Left lung (tissue), 10 donors: ENCODE data around the gene RASAL1. TPM values are rescaled to one million over a fixed set of nuclear protein-coding genes. Genes with fewer than 3 reads are reported as not detected.

Source experiments
- ATAC-seq: fragments of 200-7000 bp; cut with Tn5 transposase; one replicate; pipeline ENCODE4 v1.9.1; 2020; ENCODE audit warnings: moderate library complexity
- DNase-seq, 4 donors: peaks; one replicate each; pipeline ENCODE4 v3.0.0-alpha.2; 2013 to 2020
- H3K27ac ChIP-seq, 2 donors: fragments of 200-600 bp; sonication (generic) in 1 of 2; one replicate each; pipeline versions ENCODE4 v1.5.0 to v1.8.0; 2020 to 2021
- H3K27me3 ChIP-seq, 2 donors: fragments of 200-600 bp; sonication (generic) in 1 of 2; one replicate each; pipeline versions ENCODE4 v1.5.0 to v1.8.0; 2020 to 2021
- H3K36me3 ChIP-seq, 2 donors: fragments of 200-600 bp; sonication (generic) in 1 of 2; one replicate each; pipeline versions ENCODE4 v1.5.0 to v1.8.0; 2020 to 2021
- H3K4me1 ChIP-seq, 2 donors: fragments of 200-600 bp; one replicate each; pipeline ENCODE4 v1.8.0; 2021
- H3K4me3 ChIP-seq, 2 donors: fragments of 200-600 bp; sonication (generic) in 1 of 2; one replicate each; pipeline versions ENCODE4 v1.5.0 to v1.8.0; 2020 to 2021; ENCODE audit warnings: mild to moderate bottlenecking in 1 of 2
- H3K9me3 ChIP-seq, 2 donors: fragments of 200-600 bp; sonication (generic) in 1 of 2; one replicate each; pipeline versions ENCODE4 v1.5.0 to v1.8.0; 2020 to 2021
- intact Hi-C, 2 donors: fragments of 100-400 bp; cut with DNase I; formaldehyde crosslinking; loops; one replicate each; pipeline versions ENCODE4 v1.11.2 to v1.14.2; 2022
- polyA plus RNA-seq, 6 donors: library from polyadenylated mRNA; unstranded; fragments of 120-200 nt; gene quantifications; one replicate each; pipeline ENCODE4 v1.2.1, GENCODE V29; 2013; ENCODE audit not compliant: insufficient read length in 6 of 6
- total RNA-seq, 2 donors: library from RNA; stranded (reverse); fragmentation: NEBNext Ultra II Directional; extraction: Animal tissue kit (Norgen Biotek cat#: 25700); gene quantifications; one replicate each; pipeline ENCODE4 v1.2.1, GENCODE V29; 2021
- TF ChIP-seq, protein P1 (sequence below), 2 donors: fragments of 200-600 bp; sonication (generic) in 1 of 2; IDR thresholded peaks; one replicate each; pipeline versions ENCODE4 v1.5.0 to v1.8.0; 2021; ENCODE audit warnings: antibody characterized with exemption in 2 of 2
- donor health status: DM: no; HTN: yes; CAD: no.
- donor health status: DM: no; HTN: no; CAD: no.

Gene RASAL1
- total and polyA plus RNA-seq, 8 donors = 0.16 to 0.46 (median 0.24) TPM

DNA sequence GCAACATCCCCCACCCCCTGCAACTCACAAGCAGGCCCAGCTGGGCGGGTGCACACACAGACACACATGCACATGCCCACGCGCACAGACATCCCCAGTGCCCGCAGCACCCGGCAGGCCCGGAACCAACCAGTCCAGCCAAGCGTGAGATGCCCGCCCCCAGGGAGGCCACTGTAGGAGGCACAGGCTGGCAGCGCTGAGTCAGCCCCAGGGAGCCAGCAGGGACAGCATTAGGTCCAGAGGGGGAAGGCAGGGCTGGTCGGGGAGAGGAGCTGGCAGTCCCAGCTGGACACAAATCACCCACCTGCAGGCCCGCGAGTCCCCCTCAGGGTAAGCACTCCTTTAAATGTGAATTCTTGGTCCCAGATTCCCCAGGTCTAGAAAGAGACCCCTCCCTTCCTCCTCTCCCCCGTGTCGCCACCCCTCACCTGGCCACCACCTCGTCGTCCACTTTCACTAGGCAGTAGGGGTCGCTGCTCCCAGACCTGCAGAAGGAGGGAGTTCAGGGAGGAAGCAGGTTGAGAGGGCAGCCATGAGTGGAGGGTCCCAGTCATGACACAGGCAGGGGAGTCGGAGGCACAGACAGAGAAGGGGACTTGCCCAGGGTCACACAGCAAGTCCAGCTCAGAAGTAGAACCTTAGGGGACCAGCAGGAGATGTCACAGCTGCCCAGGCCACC lies 5.0 kb downstream of the RASAL1 start:
- Histone ChIP-seq H3K36me3 (no peaks in the 10 kb centered on the region), H3K27ac (no peak overlapping the region), H3K27me3 (peaks cover 0 to 42% of the 10 kb centered on the region in 2 donors), H3K4me1 (peaks cover 0 to 4% of the 10 kb centered on the region in 2 donors), H3K9me3 (no peaks in the 10 kb centered on the region), H3K4me3 (no peak overlapping the region)
- ATAC-seq = no peak
- intact Hi-C loops = no loop called here
- TF ChIP-seq, protein P1, sequence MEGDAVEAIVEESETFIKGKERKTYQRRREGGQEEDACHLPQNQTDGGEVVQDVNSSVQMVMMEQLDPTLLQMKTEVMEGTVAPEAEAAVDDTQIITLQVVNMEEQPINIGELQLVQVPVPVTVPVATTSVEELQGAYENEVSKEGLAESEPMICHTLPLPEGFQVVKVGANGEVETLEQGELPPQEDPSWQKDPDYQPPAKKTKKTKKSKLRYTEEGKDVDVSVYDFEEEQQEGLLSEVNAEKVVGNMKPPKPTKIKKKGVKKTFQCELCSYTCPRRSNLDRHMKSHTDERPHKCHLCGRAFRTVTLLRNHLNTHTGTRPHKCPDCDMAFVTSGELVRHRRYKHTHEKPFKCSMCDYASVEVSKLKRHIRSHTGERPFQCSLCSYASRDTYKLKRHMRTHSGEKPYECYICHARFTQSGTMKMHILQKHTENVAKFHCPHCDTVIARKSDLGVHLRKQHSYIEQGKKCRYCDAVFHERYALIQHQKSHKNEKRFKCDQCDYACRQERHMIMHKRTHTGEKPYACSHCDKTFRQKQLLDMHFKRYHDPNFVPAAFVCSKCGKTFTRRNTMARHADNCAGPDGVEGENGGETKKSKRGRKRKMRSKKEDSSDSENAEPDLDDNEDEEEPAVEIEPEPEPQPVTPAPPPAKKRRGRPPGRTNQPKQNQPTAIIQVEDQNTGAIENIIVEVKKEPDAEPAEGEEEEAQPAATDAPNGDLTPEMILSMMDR (IDR thresholded peaks at IDR 0.05) = no peak
- no peak for DNase-seq

DNA sequence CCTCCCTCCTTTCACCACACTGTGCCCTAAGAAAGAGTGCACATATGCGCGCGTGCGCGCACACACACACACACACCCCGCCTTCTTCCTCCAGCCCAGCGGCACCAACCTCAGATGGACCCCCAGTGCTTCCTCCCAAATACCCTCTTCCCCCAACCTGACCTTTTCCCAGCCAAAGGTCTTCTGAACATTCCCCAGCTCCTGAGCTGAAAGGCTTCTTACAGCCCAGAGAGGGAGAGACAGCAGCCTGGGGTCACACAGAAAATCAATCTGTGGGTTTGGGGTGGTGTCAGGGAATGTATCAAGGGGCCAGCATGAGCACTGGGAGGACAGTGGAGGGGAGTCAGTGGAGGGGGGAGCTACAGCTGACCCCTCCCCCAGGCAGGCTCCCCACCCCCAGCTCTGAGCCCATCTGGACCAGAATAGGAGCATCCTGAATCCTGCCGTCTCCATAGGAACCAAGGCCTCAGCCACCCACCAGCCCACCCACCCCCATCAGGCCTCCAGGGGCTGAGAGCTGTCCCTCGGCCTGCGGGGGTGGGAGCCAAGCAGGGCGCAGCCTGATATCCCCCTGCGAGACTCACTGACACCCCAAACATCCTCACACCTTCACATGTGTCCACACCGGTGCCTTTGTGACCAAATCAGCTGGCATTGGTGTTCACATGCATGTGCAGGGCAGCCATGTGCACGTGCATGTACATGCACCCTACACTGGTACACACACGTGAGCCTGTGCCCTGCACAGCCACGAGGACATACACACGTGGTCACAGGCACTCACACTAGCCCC lies 5.7 kb downstream of the RASAL1 start:
- TF ChIP-seq, protein P1 (IDR thresholded peaks at IDR 0.05) = no peak
- Histone ChIP-seq H3K27ac (no peak overlapping the region), H3K4me3 (no peak overlapping the region), H3K9me3 (no peaks in the 10 kb centered on the region), H3K27me3 (peaks cover 0 to 34% of the 10 kb centered on the region in 2 donors), H3K4me1 (no peaks in the 10 kb centered on the region), H3K36me3 (no peaks in the 10 kb centered on the region)
- DNase-seq = no peak
- no peak for ATAC-seq
- intact Hi-C loops = no loop called here

DNA sequence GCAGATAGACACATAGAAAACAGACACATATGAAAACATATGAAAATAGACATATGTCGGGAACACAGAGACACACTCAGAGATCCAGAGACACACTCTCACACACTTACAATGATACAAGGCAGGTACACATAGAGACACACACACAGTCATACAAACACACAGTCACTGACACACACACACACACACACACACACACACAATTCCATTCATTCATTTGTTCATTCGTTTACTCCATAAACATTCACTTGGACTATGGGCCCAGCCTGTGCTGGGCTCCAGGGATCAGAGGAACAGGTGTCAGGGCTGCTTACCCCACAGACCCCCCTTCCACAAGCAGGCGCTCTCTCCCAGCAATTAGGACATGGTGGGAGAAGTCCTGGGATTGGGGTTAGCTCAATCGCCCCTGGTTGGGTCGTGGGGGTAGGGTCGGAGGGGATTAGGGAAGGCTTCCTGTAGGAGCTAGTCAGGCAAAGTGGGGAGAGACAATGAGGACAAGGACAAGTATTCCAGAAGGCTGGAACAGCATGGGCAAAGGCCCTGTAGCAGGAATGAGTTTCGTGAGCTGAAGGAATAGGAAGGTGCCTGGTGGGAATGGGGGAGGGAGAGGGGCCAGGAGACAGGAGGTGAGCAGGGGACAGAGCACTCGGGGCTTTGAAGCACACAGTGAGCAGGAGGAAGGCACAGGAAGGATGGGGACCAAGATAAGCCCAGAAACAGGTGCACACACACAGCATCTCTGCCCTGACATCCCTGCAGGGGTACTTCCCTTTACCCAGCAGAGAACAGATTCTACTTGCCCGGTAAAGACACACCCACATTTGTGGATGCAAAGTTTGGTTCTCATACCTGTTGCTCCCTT lies 6.5 kb downstream of the RASAL1 start:
- no peak for DNase-seq
- Histone ChIP-seq H3K36me3 (no peaks in the 10 kb centered on the region), H3K27me3 (peaks cover 0 to 26% of the 10 kb centered on the region in 2 donors), H3K4me3 (no peak overlapping the region), H3K9me3 (no peaks in the 10 kb centered on the region), H3K4me1 (no peaks in the 10 kb centered on the region), H3K27ac (no peak overlapping the region)
- TF ChIP-seq, protein P1 (IDR thresholded peaks at IDR 0.05) = no peak
- intact Hi-C loops = no loop called here
- no peak for ATAC-seq

DNA sequence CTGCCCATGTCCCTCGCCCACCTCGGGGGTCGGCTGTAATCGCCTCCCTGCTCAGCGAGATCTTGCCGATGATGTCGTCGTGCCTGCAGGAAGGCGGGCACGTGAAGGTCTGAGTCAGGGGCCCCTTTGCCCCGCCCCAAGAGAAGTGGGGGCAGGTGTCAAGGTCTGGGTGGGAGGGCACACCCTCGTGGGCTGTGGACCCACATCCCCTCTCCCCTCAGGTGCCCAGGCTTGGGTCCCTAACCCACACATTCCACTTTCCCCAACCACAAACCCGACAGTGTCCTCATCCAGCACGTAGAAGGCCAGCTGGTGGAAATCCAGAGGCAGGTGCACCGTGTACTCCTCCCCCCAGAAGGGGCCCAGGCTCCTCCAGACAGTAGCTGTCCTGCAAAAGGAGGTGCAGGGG lies 7.8 kb downstream of the RASAL1 start:
- H3K9me3 ChIP-seq = peaks cover 0 to 4% of the 10 kb centered on the region in 2 donors
- no peak overlapping the region for H3K27ac ChIP-seq
- DNase-seq (no peak), ATAC-seq (no peak)
- peaks cover 0 to 14% of the 10 kb centered on the region in 2 donors for H3K27me3 ChIP-seq
- no peaks in the 10 kb centered on the region for H3K4me1 ChIP-seq
- TF ChIP-seq, protein P1 (IDR thresholded peaks at IDR 0.05) = no peak
- H3K4me3 ChIP-seq = no peak overlapping the region
- intact Hi-C loops = no loop called here
- H3K36me3 ChIP-seq = no peaks in the 10 kb centered on the region
